ENCODE data around the gene MYOZ1.

The MYOZ1 gene

GRCh38 chr10:73644015-73644743, 2.9 kb upstream of the MYOZ1 start:
- H3K79me2 ChIP-seq (ENCODE audit: insufficient read depth, low read length), result no peaks in the 10 kb centered on the region
- no peaks in the 10 kb centered on the region for H3K27me3 ChIP-seq (ENCODE audit: low read length)
- TF ChIP-seq, protein P1, sequence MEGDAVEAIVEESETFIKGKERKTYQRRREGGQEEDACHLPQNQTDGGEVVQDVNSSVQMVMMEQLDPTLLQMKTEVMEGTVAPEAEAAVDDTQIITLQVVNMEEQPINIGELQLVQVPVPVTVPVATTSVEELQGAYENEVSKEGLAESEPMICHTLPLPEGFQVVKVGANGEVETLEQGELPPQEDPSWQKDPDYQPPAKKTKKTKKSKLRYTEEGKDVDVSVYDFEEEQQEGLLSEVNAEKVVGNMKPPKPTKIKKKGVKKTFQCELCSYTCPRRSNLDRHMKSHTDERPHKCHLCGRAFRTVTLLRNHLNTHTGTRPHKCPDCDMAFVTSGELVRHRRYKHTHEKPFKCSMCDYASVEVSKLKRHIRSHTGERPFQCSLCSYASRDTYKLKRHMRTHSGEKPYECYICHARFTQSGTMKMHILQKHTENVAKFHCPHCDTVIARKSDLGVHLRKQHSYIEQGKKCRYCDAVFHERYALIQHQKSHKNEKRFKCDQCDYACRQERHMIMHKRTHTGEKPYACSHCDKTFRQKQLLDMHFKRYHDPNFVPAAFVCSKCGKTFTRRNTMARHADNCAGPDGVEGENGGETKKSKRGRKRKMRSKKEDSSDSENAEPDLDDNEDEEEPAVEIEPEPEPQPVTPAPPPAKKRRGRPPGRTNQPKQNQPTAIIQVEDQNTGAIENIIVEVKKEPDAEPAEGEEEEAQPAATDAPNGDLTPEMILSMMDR (IDR thresholded peaks at IDR 0.05; ENCODE audit: insufficient read depth, low read length, poor library complexity, severe bottlenecking), result peak; percentile 59
- TF ChIP-seq EZH2phosphoT487 (conservative IDR thresholded peaks at IDR 0.05; ENCODE audit: low read length), result no peak
- no peaks in the 10 kb centered on the region for H3K36me3 ChIP-seq (ENCODE audit: low read length)
- H3K27ac ChIP-seq (ENCODE audit: low read depth, low read length), result no peak overlapping the region
- H3K4me2 ChIP-seq (ENCODE audit: low read depth, low read length, poor library complexity, severe bottlenecking), result no peak overlapping the region
- H3K9me2 ChIP-seq (replicated peaks; ENCODE audit: insufficient read depth, low read length), result no peaks in the 10 kb centered on the region
- H3K9ac ChIP-seq (ENCODE audit: low read length), result no peak overlapping the region
- no peaks in the 10 kb centered on the region for H3K9me3 ChIP-seq (ENCODE audit: insufficient read depth, low read length)
- H3K4me3 ChIP-seq (ENCODE audit: insufficient read depth, low read length, poor library complexity, severe bottlenecking), result no peak overlapping the region
- H4K20me1 ChIP-seq (ENCODE audit: low read depth, low read length), result no peaks in the 10 kb centered on the region
- no peaks in the 10 kb centered on the region for H3F3A ChIP-seq (ENCODE audit: insufficient read depth)
- no peak overlapping the region for H2AFZ ChIP-seq (ENCODE audit: low read depth, low read length, severe bottlenecking)

DNA sequence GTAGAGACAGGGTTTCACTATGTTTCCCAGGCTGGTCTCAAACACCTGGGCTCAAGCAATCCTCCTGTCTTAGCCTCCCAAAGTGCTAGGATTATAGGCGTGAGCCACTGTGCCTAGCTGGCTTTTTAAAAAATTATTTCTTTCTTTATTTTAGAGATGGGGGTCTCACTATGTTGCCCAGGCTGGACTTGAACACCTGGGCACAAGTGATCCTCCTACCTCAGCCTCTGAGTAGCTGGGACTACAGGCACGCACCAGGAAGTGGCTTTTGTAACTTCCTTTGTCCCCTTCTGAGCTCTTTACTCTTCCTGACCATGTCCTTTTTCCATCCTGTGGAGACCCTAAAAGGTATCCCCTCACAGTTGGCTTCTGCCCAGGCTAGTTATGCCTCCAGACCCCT, 2.1 kb upstream of the MYOZ1 start:
- H3K4me2 ChIP-seq (ENCODE audit: low read depth, low read length, poor library complexity, severe bottlenecking), result no peak overlapping the region
- TF ChIP-seq EZH2phosphoT487 (conservative IDR thresholded peaks at IDR 0.05; ENCODE audit: low read length), result no peak
- TF ChIP-seq, protein P1 (IDR thresholded peaks at IDR 0.05; ENCODE audit: insufficient read depth, low read length, poor library complexity, severe bottlenecking), result no peak
- H3K9ac ChIP-seq (ENCODE audit: low read length), result no peak overlapping the region
- no peak overlapping the region for H3K4me3 ChIP-seq (ENCODE audit: insufficient read depth, low read length, poor library complexity, severe bottlenecking)
- H3K27ac ChIP-seq (ENCODE audit: low read depth, low read length), result no peak overlapping the region
- no peak overlapping the region for H2AFZ ChIP-seq (ENCODE audit: low read depth, low read length, severe bottlenecking)
- no peaks in the 10 kb centered on the region for H3K27me3 ChIP-seq (ENCODE audit: low read length)
- no peaks in the 10 kb centered on the region for H4K20me1 ChIP-seq (ENCODE audit: low read depth, low read length)
- no peaks in the 10 kb centered on the region for H3K36me3 ChIP-seq (ENCODE audit: low read length)
- no peaks in the 10 kb centered on the region for H3K79me2 ChIP-seq (ENCODE audit: insufficient read depth, low read length)
- H3K9me3 ChIP-seq (ENCODE audit: insufficient read depth, low read length), result no peaks in the 10 kb centered on the region
- no peaks in the 10 kb centered on the region for H3K9me2 ChIP-seq (replicated peaks; ENCODE audit: insufficient read depth, low read length)
- H3F3A ChIP-seq (ENCODE audit: insufficient read depth), result no peaks in the 10 kb centered on the region

- Histone ChIP-seq H3K27ac (ENCODE audit: low read depth, low read length) (no peak overlapping the region), H3K9ac (ENCODE audit: low read length) (no peak overlapping the region), H3K36me3 (ENCODE audit: low read length) (no peaks in the 10 kb centered on the region), H4K20me1 (ENCODE audit: low read depth, low read length) (no peaks in the 10 kb centered on the region), H3K9me2 (replicated peaks; ENCODE audit: insufficient read depth, low read length) (no peaks in the 10 kb centered on the region), H3K27me3 (ENCODE audit: low read length) (no peaks in the 10 kb centered on the region), H3F3A (ENCODE audit: insufficient read depth) (no peaks in the 10 kb centered on the region), H2AFZ (ENCODE audit: low read depth, low read length, severe bottlenecking) (no peak overlapping the region), H3K4me2 (ENCODE audit: low read depth, low read length, poor library complexity, severe bottlenecking) (no peak overlapping the region), H3K79me2 (ENCODE audit: insufficient read depth, low read length) (no peaks in the 10 kb centered on the region), H3K4me3 (ENCODE audit: insufficient read depth, low read length, poor library complexity, severe bottlenecking) (no peak overlapping the region), H3K9me3 (ENCODE audit: insufficient read depth, low read length) (no peaks in the 10 kb centered on the region)
- TF ChIP-seq, protein P1 (IDR thresholded peaks at IDR 0.05; ENCODE audit: insufficient read depth, low read length, poor library complexity, severe bottlenecking), result no peak
- no peak for TF ChIP-seq EZH2phosphoT487 (conservative IDR thresholded peaks at IDR 0.05; ENCODE audit: low read length)
Observed at GRCh38 chr10:73639286-73639685, 2.0 kb downstream of the MYOZ1 start.

Data from SU-DHL-6 (cell line).